Measurements from ENCODE around the gene RELB.

DNA sequence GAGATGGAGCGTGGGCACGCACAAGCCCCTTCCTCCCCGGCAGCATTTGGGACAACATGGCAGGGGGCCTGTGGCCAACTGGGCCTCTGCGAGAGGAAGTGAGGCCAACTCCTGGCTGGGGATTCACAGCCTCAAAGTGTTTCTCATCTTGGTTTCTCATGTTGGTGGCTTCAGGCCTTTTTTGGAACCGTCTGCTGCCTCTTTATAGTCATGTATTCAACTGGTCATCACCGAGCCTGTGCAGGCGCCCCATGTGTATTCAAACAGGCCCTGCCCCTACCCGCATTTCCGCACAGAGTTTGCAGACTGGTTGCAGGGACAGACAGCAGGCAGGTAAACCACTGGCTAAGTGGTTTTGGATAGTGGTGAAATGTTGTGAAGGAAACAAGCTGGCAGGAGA is 17.3 kb upstream of the RELB start:
- TF ChIP-seq POLR2AphosphoS5 (IDR thresholded peaks at IDR 0.05; ENCODE audit: low read depth, low read length) (no peak), TAF1 (IDR thresholded peaks at IDR 0.05; ENCODE audit: borderline replicate concordance, insufficient read depth, low read length) (no peak), FOXP2 (optimal IDR thresholded peaks at IDR 0.05; ENCODE audit: borderline replicate concordance, extremely low read depth, extremely low read length, insufficient read depth) (no peak)
- TF ChIP-seq, protein P1, sequence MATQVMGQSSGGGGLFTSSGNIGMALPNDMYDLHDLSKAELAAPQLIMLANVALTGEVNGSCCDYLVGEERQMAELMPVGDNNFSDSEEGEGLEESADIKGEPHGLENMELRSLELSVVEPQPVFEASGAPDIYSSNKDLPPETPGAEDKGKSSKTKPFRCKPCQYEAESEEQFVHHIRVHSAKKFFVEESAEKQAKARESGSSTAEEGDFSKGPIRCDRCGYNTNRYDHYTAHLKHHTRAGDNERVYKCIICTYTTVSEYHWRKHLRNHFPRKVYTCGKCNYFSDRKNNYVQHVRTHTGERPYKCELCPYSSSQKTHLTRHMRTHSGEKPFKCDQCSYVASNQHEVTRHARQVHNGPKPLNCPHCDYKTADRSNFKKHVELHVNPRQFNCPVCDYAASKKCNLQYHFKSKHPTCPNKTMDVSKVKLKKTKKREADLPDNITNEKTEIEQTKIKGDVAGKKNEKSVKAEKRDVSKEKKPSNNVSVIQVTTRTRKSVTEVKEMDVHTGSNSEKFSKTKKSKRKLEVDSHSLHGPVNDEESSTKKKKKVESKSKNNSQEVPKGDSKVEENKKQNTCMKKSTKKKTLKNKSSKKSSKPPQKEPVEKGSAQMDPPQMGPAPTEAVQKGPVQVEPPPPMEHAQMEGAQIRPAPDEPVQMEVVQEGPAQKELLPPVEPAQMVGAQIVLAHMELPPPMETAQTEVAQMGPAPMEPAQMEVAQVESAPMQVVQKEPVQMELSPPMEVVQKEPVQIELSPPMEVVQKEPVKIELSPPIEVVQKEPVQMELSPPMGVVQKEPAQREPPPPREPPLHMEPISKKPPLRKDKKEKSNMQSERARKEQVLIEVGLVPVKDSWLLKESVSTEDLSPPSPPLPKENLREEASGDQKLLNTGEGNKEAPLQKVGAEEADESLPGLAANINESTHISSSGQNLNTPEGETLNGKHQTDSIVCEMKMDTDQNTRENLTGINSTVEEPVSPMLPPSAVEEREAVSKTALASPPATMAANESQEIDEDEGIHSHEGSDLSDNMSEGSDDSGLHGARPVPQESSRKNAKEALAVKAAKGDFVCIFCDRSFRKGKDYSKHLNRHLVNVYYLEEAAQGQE (IDR thresholded peaks at IDR 0.05; ENCODE audit: insufficient read depth in 1 of 2, low read depth in 2 of 2, low read length in 2 of 2) = no peak

Data from PFSK-1 (cell line).